HG03103 (cell line): ENCODE results near the gene CRYGA.
A peak's percentile ranks its signal among the peaks of the same experiment; 100 is the strongest.

ENCODE experiments used
- ATAC-seq: cut with Tn5 transposase; IDR thresholded peaks from one replicate; pipeline ENCODE4 v1.9.1; 2021; ENCODE audit warnings: low read depth; ENCODE audit not compliant: unreplicated experiment

The CRYGA gene

DNA sequence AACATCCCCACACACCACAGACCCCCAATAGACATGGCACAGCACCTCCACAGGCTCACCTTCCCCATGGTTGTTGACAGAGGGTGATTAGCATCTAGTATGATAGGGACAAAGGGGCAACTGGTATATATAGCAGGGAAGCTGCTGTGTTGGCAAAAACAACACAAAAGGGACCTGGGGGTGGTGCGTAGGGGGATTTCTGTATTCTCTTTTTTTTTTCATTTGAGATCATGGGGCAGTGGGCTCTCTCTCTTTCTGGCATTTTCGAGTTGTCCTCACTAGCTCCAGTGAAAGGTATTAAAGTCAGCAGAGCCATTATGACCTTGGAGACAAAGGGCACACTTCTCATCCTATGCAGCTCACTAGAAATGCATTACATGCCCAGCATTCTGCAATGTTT is at the start of gene CRYGA:
Gene CRYGA, minus strand, starts transcription at position 101 of the 400 bp plus-strand sequence. Its CDS starts 33 bp downstream, at position 68.
- ATAC-seq: no peak

DNA sequence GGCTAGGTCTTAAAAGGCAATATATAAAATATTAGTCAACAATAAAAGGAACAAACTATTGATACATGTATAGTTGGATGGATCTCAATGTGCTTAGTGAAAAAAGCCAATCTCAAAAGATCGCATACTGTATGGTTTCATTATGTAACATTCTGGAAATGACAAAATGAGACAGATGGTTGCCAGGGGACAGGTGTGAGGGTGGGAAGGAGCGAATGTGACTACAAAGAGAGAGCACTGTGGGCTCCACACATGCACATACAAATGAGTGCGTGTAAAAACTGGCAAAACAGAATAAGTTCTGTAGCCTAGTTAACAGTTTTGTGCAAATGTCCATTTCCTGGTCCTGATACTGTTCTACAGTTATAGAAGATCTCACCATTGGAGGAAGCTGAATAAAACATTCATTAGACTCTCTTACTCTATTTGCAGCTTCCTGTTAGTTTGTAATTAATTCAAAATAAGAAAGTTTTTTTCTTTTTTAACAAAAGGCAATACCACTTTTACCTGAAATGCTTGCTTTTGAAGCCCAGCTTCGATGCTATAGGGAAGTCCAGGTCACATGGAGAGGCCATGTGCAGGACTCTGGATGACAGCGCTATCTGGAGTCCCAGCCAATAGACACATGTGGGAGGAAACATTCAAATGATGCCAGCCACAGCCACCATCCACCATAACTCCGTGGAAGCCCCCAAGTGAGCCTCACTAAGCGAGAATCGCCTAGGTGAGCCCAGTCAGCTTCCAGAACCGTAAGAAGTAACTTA is 47.5 kb upstream of the CRYGA start:
- ATAC-seq: no peak

- ATAC-seq: no peak
Measured at GRCh38 chr2:208208335-208209085, 45.1 kb upstream of the CRYGA start.

GRCh38 chr2:208207769-208208168 is 44.4 kb upstream of the CRYGA start:
- ATAC-seq: no peak

DNA sequence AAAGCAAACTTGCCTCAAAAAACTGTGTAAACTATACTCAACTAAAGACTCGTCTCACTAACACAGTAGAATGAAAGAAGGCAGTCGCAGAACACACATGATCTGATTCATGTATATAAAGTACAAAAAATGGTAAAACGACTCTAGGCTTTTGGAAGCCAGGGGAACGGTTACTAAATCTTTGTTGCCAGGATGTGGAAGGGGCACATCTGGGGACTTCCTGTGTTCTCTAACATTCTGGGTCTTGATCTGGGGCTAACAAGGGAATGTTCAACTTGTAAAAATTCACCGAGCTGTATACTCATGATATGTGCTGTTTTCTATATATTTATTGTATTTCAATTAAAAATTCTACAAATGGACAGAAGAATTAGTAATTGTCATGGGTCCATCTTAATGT is 40.8 kb upstream of the CRYGA start:
- ATAC-seq: no peak

GRCh38 chr2:208195531-208195930 is 32.1 kb upstream of the CRYGA start:
- no peak for ATAC-seq

GRCh38 chr2:208192611-208193236 is 29.3 kb upstream of the CRYGA start:
- no peak for ATAC-seq

DNA sequence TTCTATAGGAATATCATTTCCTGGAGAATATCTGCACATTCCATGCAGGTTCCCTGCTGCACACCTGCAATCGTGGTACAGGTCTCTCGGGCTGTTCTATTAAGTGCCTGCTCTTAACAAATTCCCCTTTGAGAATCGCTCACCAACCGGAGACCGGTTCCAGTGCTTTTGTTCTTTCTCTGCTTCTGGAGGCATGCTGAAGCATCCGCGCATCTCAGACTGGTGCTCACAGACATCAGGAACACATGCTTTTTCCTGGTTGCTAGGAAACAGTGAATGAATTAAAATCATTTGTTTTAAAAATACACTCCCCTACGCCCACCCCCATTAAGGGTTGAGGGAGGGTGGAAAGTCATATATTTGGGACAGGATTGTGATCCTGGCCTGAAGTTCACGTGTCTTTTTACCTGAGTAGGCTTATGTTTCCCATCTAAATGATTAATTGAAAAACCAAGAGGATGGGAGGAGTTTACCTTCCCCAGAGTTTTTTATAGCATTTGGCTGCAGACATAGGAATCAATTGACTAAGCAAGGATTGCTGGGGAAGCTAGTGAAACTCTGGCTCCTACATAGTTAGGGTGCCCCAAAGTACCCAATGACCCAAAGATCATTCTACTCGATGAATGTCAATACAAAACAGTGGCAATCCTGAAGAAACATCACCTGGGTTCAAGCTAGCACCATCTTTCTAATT is 26.6 kb upstream of the CRYGA start, which contains the start of gene C2orf80:
Gene C2orf80, minus strand, starts transcription at position 221 of the 694 bp plus-strand sequence. CDS start 3,044 bp downstream, outside the sequence.
- no peak for ATAC-seq

GRCh38 chr2:208189069-208189809 is 25.9 kb upstream of the CRYGA start:
- ATAC-seq: no peak

DNA sequence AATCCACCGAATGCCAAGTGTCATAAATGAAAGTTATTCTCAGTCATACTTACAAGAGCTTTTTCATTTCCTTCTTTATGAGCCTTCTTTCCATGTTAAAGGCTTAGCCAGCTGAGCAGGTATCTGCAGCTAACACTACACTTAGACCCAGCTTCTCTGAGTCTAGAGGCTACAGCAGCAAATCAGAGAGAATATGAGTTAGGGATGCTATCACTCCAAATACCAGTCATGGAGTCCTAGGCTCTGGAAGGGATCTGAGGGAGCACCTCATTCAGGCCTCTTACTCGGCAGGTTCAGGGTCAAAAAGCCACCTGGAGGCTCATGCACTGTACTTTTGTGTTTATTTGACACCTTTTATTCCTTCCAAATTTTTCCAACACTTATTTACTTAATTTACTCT is 23.5 kb upstream of the CRYGA start:
- ATAC-seq: no peak

- ATAC-seq: no peak
Measured at GRCh38 chr2:208186465-208186864, 23.1 kb upstream of the CRYGA start.

- ATAC-seq: no peak
Measured at GRCh38 chr2:208183972-208184705, 20.8 kb upstream of the CRYGA start.

- ATAC-seq: no peak
Measured at GRCh38 chr2:208183526-208183925, 20.1 kb upstream of the CRYGA start.

DNA sequence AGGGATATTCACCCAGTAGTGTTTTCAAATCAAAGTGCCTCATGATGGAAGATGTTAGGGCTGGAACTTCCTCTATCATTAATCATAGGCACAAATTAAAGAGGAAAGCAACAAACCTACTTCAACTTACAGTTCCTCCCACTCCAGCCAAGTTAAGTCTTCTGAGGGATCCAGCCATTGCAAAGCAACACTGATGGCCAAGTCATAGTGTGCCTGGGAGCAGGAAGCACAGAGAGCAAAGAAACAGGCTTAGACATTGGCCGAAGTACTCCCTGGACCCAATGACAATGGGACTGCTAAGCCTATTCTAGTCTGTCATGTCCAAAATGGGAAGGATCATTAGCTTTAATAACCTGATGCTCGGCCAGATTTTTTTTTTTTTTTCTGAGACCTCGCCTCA is 19.4 kb upstream of the CRYGA start:
- no peak for ATAC-seq

GRCh38 chr2:208179028-208179609 is 15.7 kb upstream of the CRYGA start:
- ATAC-seq: no peak

- no peak for ATAC-seq
Measured at GRCh38 chr2:208175840-208176153, 12.4 kb upstream of the CRYGA start.

- ATAC-seq: peak; percentile 99
Measured at GRCh38 chr2:208175069-208175839, 11.9 kb upstream of the CRYGA start.

- no peak for ATAC-seq
Measured at GRCh38 chr2:208174144-208174543, 10.8 kb upstream of the CRYGA start.
